ENCODE results near the gene FPR3.

FPR3 gene

GRCh38 chr19:51807111-51807701 lies 12.2 kb downstream of the FPR3 start:
- no peak for DNase-seq (ENCODE audit: low spot score)

- no peak for DNase-seq (ENCODE audit: low spot score)
These were observed 13.0 kb downstream of the FPR3 start for GRCh38 chr19:51807925-51808324.

- no peak for DNase-seq (ENCODE audit: low spot score)
These were observed 13.5 kb downstream of the FPR3 start for GRCh38 chr19:51808333-51808986.

- DNase-seq (ENCODE audit: low spot score), result no peak
These were observed 14.8 kb downstream of the FPR3 start for GRCh38 chr19:51809787-51810186.

- no peak for DNase-seq (ENCODE audit: low spot score)
These were observed 15.3 kb downstream of the FPR3 start for GRCh38 chr19:51810223-51810622.

GRCh38 chr19:51811344-51811743 lies 16.4 kb downstream of the FPR3 start:
- no peak for DNase-seq (ENCODE audit: low spot score)

GRCh38 chr19:51815043-51815442 lies 20.1 kb downstream of the FPR3 start:
- no peak for DNase-seq (ENCODE audit: low spot score)

- no peak for DNase-seq (ENCODE audit: low spot score)
These were observed 21.8 kb downstream of the FPR3 start for GRCh38 chr19:51816711-51817110.

GRCh38 chr19:51820011-51820410 lies 25.1 kb downstream of the FPR3 start:
- no peak for DNase-seq (ENCODE audit: low spot score)

- no peak for DNase-seq (ENCODE audit: low spot score)
These were observed 26.0 kb downstream of the FPR3 start for GRCh38 chr19:51820831-51821446.

GRCh38 chr19:51821456-51821855 lies 26.5 kb downstream of the FPR3 start:
- no peak for DNase-seq (ENCODE audit: low spot score)

- DNase-seq (ENCODE audit: low spot score), result no peak
These were observed 27.0 kb downstream of the FPR3 start for GRCh38 chr19:51821921-51822320.

- DNase-seq (ENCODE audit: low spot score), result no peak
These were observed 27.4 kb downstream of the FPR3 start for GRCh38 chr19:51822325-51822724.

- no peak for DNase-seq (ENCODE audit: low spot score)
These were observed 28.0 kb downstream of the FPR3 start for GRCh38 chr19:51822946-51823345.

GRCh38 chr19:51824281-51825005 lies 29.5 kb downstream of the FPR3 start:
- no peak for DNase-seq (ENCODE audit: low spot score)

- DNase-seq (ENCODE audit: low spot score), result no peak
These were observed 35.3 kb downstream of the FPR3 start for GRCh38 chr19:51830274-51830673.

- no peak for DNase-seq (ENCODE audit: low spot score)
These were observed 42.2 kb downstream of the FPR3 start for GRCh38 chr19:51837145-51837544.

- no peak for DNase-seq (ENCODE audit: low spot score)
These were observed 67.1 kb downstream of the FPR3 start for GRCh38 chr19:51861870-51862622.

GRCh38 chr19:51873097-51873496 lies 78.1 kb downstream of the FPR3 start:
- no peak for DNase-seq (ENCODE audit: low spot score)
